ENCODE data around the gene MRPL2.
A peak's percentile ranks its signal among the peaks of the same experiment; 100 is the strongest.

MRPL2 gene

DNA sequence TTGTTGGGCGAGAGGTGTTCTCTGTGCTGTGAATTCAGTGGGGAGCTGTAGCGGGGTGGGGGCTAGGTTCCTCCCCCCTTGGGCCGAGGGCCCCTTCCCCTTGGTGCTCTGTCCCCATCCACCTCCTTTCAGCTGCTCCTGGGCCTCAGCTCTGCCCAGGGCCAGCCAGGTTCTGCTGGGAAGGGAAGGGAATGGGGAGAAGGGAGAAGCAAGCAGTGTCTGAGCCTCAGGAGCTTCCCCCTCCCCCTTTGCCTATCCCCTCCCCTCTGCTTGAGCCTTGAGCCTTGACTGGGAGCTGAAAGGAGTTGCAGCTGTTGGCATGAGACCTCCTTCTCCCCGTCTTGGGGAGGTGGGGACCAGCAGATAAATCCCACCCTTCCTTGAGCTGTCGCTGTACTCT lies 38.4 kb downstream of the MRPL2 start:
- no peak for DNase-seq (ENCODE audit: extremely low read depth, low read depth)
- H3K4me3 ChIP-seq (replicated peaks; ENCODE audit: low read depth, low read length): peak overlapping the region; percentile 72
- TF ChIP-seq, protein P1, sequence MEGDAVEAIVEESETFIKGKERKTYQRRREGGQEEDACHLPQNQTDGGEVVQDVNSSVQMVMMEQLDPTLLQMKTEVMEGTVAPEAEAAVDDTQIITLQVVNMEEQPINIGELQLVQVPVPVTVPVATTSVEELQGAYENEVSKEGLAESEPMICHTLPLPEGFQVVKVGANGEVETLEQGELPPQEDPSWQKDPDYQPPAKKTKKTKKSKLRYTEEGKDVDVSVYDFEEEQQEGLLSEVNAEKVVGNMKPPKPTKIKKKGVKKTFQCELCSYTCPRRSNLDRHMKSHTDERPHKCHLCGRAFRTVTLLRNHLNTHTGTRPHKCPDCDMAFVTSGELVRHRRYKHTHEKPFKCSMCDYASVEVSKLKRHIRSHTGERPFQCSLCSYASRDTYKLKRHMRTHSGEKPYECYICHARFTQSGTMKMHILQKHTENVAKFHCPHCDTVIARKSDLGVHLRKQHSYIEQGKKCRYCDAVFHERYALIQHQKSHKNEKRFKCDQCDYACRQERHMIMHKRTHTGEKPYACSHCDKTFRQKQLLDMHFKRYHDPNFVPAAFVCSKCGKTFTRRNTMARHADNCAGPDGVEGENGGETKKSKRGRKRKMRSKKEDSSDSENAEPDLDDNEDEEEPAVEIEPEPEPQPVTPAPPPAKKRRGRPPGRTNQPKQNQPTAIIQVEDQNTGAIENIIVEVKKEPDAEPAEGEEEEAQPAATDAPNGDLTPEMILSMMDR (IDR thresholded peaks at IDR 0.05; ENCODE audit: low read depth, low read length, missing control alignments): no peak

DNA sequence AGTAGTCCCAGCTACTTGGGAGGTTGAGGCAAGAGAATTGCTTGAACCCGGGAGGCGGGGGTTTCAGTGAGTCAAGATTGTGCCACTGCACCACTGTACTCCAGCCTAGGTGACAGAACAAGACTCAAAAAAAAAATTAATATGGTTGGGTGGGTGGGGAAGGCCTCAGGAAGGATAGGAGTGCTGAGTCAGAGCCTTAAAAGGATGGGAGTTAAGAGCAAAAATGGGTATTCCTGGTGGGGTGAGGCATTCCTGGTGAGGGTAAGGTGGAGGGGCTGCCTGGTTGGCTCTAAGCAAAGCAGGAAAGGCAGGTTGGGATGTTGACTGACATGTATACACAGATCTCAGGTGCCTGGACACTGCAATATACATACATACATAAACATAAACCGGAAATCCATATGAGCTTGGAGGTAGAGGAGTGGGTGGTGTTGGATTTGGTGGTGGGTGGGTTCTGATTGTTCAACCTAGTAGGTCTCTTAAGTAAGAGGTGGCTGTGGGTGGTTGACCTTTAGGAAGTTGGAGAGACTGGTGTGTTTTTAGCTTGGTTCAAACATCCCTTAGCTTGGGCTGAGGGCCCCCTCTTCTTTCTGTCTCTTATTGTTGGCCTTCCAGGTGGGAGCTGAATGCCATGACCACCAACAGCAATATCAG lies 39.1 kb downstream of the MRPL2 start:
- TF ChIP-seq, protein P1 (IDR thresholded peaks at IDR 0.05; ENCODE audit: low read depth, low read length, missing control alignments): no peak
- no peak overlapping the region for H3K4me3 ChIP-seq (replicated peaks; ENCODE audit: low read depth, low read length)
- no peak for DNase-seq (ENCODE audit: extremely low read depth, low read depth)

DNA sequence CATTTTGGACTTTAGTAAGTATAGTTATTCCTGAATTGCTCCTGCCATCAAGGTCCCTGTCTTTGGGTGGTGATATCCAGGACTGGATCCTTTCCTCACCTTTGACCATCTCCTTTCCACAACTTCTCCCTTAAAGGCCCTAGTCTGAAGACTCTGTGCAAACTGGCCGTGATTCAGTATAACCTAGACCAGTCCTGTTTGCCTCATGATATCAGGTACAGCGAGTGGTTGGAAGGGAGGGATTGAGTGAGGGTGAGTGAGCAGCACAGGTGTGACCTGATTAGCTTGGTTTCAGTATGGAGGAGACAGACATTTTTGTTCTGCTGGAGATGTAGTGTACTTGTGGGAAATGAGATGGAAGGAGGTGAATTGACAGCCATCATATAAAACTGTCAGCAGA lies 40.1 kb downstream of the MRPL2 start:
- DNase-seq (ENCODE audit: extremely low read depth, low read depth): no peak
- TF ChIP-seq, protein P1 (IDR thresholded peaks at IDR 0.05; ENCODE audit: low read depth, low read length, missing control alignments): no peak
- H3K4me3 ChIP-seq (replicated peaks; ENCODE audit: low read depth, low read length): no peak overlapping the region

DNA sequence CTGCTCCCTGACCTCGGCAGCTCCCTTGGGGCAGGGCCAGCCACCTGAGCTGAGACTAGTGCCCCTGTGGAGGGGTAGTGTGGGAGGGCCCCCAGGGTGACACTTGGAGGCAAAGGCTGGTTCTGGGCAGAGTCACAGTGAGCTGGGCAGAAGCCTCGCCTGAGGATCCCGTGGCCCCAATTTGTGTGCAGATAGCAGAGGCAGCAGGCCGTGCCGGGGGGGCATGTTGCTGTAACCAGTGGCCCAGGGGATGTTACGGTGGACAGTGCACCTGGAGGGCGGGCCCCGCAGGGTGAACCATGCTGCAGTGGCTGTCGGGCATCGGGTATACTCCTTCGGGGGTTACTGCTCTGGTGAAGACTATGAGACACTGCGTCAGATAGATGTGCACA lies 42.3 kb downstream of the MRPL2 start:
- TF ChIP-seq, protein P1 (IDR thresholded peaks at IDR 0.05; ENCODE audit: low read depth, low read length, missing control alignments): no peak
- DNase-seq (ENCODE audit: extremely low read depth, low read depth): no peak
- no peak overlapping the region for H3K4me3 ChIP-seq (replicated peaks; ENCODE audit: low read depth, low read length)

DNA sequence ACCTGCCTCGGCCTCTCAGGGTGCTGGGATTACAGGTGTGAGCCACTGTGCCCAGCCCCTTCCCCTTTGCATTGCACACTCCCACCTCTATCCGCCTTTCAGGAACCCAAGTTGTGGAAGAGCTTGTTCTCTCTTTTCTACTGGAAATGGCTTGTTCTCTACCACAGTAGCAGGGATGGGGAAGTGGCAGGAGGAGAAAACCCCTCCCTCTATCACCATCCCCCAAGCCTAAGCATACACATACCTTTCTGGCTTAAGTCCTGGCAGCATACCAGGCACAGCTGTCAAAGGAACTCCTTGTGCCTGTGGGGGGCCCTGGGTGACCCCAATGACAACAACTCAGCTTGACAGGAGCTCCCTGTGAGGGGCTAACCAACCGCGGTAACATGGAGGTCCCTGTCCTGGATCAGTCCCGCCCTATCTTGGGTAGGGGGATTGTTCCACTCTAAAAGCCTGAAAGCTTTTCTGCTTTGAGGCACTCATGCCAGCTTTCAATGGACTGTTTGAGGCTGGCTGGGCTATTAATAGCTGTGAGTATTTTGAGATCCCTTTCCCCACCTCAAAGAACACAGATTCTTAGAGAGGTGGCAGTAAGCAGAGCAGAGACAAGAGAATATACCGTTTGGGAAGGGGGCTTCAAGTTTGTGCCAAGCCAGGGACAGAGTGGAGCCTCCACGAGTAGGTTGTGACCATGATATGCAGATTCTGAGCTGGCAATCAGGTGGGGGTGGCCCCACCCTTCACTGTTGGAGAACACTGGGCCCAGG lies 42.9 kb downstream of the MRPL2 start:
- TF ChIP-seq, protein P1 (IDR thresholded peaks at IDR 0.05; ENCODE audit: low read depth, low read length, missing control alignments): no peak
- DNase-seq (ENCODE audit: extremely low read depth, low read depth): no peak

DNA sequence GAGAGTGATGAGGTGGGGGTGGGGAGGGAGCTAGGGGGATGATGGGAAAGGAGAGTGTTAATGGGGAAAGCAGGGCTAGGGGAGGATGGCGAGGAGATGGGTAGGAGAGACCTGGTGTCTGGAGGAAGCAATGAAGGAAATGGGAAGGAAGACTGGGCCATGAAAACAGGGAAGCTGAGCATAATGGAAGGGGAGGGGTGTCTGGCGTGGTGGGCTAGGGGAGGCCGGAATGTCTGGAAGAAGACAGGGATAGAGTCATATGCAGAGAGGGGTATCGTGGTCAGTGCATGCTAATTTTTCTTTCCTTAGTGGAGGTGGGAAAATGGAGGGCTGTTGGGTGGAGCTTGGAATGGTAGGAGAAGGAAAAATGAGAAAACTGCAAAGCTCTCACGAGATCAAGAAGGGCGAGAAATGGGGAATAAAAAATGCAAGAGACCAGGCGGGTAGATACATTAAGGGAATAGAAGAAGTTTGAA lies 44.8 kb downstream of the MRPL2 start:
- no peak for DNase-seq (ENCODE audit: extremely low read depth, low read depth)
- peak overlapping the region; percentile 91 for H3K4me3 ChIP-seq (replicated peaks; ENCODE audit: low read depth, low read length)
- TF ChIP-seq, protein P1 (IDR thresholded peaks at IDR 0.05; ENCODE audit: low read depth, low read length, missing control alignments): no peak

More for the DNA sequence above, 42.9 kb downstream of the MRPL2 start:
- no peak overlapping the region for H3K4me3 ChIP-seq (replicated peaks; ENCODE audit: low read depth, low read length)

Measured in HFF-Myc (cell line).